ENCODE data around the gene CANT1. TPM values are rescaled to one million over a fixed set of nuclear protein-coding genes. Genes with fewer than 3 reads are reported as not detected.

Gene CANT1
- total and polyA plus RNA-seq, 5 experiments from 2014 or later = 6.1 to 34.6 (median 9.4) TPM

DNA sequence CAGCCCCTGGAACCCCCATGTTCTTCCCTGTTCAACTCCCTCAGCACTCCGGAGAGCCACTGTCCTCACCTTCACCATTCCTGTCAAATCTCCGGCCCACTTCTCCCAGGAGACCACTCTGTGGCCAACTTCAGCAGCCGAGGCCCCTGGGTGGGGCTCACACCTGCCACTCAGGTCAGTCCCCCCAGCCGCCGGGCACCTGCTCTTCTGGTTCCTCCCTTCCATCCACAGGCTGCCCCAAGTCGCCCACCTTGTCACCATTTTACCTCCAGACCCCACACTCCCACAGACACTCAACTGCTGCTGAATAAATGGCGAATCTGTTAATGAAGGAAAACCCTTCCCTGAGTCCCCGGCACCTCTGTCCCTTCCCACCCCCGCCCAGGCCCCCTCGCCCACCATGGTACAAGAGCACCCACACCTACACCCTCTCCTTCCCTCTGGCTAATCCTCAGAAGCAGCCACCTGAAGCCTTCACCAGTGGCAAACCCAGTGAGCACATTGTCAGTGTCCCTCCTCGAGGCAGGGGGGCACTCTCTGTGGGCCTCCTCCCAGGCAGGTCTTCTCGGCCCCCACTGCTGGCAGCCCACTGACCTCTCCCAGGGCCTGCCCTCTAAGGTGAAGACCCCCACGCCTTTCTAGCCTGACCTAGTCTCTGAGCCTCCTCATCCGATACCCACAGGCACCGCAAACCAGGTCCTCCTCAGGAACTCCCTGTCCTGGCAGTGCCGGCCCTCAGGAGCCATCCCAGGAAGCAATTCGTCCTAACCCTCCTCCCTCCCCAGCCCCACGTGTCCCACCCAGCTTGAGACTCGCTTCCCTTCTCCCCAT lies 8.2 kb downstream of the CANT1 start:
- no peak overlapping the region for H3K4me3 Mint-ChIP-seq
- H3K36me3 Mint-ChIP-seq = peaks cover 0 to 46% (median 0%) of the 10 kb centered on the region in 3 donors
- no peak for DNase-seq
- no peaks in the 10 kb centered on the region for H3K9me3 Mint-ChIP-seq
- ATAC-seq = no peak
- H3K27ac Mint-ChIP-seq = peak overlapping the region in 9 of 10 donors; percentile 18 to 71 (median 50)
- no peaks in the 10 kb centered on the region for H3K27me3 Mint-ChIP-seq
- POLR2A ChIA-PET = interaction anchor here (0.7 kb wide), 1 partner anchor 15 kb away, joined by 3 read pairs; no protein-coding TSS in a partner anchor
- peaks cover 26 to 49% (median 35%) of the 10 kb centered on the region in 4 donors for H3K4me1 Mint-ChIP-seq

DNA sequence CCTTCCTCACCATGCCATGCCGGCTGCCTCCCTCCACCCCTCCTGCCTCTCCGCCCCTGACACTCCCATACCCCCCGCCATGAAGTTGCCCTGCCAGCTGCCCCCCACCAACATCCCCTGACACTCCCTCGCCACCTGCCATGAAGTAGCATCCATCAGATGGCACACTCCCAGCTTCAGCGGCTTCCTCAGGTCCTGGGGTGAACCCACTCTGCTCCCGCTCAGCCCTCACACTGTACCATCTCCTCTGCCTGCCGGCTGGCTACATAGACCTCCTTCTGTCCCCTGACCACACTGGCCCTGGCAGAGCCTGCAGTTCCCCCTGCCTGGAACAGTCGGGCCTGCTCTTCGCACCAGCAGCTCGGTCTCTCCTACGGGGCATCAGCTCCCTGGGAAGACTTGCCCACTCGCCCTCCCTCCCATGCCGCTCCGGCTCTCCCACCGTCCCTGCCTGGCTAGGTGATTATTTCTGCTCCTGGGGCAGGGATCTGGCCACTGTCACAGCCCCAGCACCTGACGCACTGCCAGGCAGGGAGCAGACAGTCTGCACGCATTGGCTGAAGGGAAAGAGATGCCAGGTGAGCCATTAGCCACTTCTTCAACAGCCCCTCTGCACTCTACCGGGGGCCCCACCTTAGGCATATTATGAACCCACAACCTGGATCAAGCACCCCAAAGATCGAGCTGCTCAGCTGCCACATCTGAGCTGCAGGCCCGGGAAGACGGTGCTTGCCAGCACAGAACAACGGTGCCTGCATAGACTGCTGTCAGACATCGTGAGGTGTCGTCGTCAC lies 9.0 kb downstream of the CANT1 start:
- Mint-ChIP-seq H3K27ac (peak overlapping the region in 7 of 10 donors; percentile 9 to 55 (median 41)), H3K9me3 (no peaks in the 10 kb centered on the region), H3K4me1 (peaks cover 18 to 41% (median 27%) of the 10 kb centered on the region in 4 donors), H3K27me3 (no peaks in the 10 kb centered on the region), H3K36me3 (peaks cover 0 to 51% (median 3%) of the 10 kb centered on the region in 3 donors), H3K4me3 (no peak overlapping the region)
- POLR2A ChIA-PET = no interaction called here
- ATAC-seq (no peak), DNase-seq (no peak)

DNA sequence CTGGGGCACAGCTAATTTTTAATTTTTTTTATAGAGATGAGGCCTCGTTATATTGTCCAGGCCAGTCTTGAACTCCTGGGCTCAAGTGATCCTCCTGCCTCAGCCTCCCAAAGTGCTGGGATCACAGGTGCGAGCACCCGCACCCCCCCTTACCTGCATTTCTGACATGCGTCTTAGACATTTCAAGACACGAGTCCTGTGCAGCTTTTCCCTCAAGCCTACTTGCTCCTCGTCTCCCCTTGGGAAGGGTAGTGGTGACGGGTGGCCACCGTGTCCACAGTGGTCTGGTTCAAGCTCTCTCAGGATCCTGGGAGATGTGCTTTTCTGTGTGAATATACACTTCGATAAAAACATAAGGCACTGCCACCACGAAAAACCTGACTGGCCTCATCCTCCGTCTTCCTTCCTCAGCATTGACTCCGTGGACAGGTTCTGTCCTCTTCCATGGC lies 9.6 kb downstream of the CANT1 start:
- Mint-ChIP-seq H3K27ac (peak overlapping the region in 3 of 10 donors; percentile 20 to 41 (median 37)), H3K36me3 (peaks cover 0 to 54% (median 4%) of the 10 kb centered on the region in 3 donors), H3K27me3 (no peaks in the 10 kb centered on the region), H3K4me3 (no peak overlapping the region), H3K9me3 (no peaks in the 10 kb centered on the region), H3K4me1 (peaks cover 13 to 36% (median 24%) of the 10 kb centered on the region in 4 donors)
- ATAC-seq = no peak
- DNase-seq = no peak
- POLR2A ChIA-PET = no interaction called here

DNA sequence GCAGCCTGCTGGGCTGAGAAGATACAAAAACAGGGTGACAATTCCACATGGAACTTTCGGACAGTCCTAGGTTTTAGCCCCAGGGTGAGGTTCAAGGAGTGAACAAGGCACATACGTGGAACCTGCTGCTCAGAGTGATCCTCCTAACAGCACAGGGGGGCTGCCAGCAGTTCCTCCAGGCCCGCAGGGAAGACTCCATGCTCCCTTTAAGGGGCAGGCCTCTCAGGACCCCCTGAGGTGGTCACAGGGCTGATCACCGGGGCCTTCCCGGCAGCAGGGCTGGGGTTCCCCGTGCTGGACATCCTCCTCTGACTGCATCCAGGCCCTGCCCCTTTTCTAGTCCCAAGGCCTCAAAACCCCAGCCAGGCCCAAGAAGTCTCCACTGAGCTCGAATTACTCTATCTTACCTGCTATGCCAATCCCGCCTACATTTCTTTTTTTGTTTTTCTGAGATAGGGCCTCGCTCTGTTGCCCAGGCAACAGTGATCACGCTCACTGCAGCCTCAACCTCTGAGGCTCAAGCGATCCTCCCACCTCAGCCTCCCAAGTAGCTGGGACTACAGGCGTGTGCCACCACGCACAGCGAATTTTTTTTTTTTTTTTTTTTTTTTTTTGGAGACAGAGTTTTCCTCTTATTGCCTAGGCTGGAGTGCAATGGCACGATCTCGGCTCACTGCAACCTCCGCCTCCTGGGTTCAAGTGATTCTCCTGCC lies 10.4 kb downstream of the CANT1 start:
- Mint-ChIP-seq H3K36me3 (peaks cover 0 to 58% (median 4%) of the 10 kb centered on the region in 3 donors), H3K9me3 (no peaks in the 10 kb centered on the region), H3K4me3 (no peak overlapping the region), H3K4me1 (peaks cover 13 to 36% (median 24%) of the 10 kb centered on the region in 4 donors), H3K27ac (peak overlapping the region in 1 of 10 donors; percentile 51), H3K27me3 (no peaks in the 10 kb centered on the region)
- ATAC-seq (no peak), DNase-seq (no peak)
- POLR2A ChIA-PET = no interaction called here

DNA sequence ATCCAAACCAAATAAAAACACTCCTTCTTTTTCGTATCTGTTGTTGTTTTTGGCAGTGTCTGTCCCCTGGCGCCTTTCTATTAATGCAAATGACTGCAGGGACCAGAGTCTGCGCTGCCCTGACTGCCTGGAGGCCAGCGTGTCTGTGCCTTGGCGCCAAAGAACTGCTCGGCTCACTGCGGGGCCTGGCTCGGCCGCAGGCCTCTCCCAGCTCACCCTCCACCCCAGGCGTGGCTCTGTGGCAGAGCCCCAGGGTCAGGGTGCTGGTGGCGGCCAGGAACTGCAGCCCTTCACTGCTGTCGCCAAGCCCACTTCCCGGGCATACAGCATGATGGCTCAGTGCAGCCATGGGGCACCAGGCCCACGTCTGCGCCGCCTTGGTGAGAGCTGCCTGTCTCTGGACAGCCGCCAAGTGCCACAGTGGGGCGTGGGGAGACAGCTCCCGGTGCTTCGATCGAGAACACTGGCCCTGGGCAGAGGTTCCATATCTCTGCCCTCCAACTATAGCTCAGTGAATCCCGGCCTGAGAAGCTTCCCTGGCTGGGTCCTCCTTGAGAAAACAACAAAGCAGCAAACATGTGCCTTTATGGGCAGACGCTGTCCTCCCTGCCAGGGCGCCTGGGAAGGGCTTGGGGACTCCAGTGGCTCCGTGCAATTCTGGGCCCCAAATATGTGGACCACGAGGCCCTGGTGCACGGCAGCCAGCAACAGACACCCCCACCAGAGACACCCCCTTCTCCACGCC lies 11.1 kb downstream of the CANT1 start:
- ATAC-seq = no peak
- Mint-ChIP-seq H3K4me1 (peaks cover 11 to 32% (median 23%) of the 10 kb centered on the region in 4 donors), H3K4me3 (no peak overlapping the region), H3K27ac (peak overlapping the region in 1 of 10 donors; percentile 33), H3K27me3 (no peaks in the 10 kb centered on the region), H3K36me3 (peaks cover 0 to 60% (median 5%) of the 10 kb centered on the region in 3 donors), H3K9me3 (no peaks in the 10 kb centered on the region)
- no peak for DNase-seq
- POLR2A ChIA-PET = interaction anchor here (0.5 kb wide), 1 partner anchor 111 kb away, joined by 3 read pairs; no protein-coding TSS in a partner anchor

DNA sequence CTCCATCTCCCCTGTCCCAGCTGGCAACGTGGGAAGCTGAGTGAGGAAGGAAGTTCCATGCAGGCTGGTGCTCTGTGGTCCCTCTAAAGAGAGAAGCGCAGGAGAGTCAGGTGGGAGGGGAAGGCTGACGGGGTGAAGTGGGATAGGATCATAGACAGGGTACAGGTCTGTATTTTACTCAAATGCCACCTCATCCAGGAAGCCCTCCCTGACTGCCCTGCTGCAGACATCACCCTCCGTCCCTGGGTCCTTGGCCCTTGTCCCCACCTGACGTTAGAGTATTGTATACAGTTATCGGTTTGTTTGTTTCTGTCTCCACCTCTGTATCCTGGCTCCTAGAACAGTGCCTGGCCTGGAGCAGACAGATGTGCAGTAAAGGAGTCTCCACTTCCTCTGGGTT lies 11.7 kb downstream of the CANT1 start:
- Mint-ChIP-seq H3K9me3 (no peaks in the 10 kb centered on the region), H3K4me3 (no peak overlapping the region), H3K4me1 (peaks cover 10 to 33% (median 25%) of the 10 kb centered on the region in 4 donors), H3K27ac (no peak overlapping the region), H3K36me3 (peaks cover 0 to 63% (median 9%) of the 10 kb centered on the region in 3 donors), H3K27me3 (no peaks in the 10 kb centered on the region)
- DNase-seq = no peak
- ATAC-seq = no peak
- POLR2A ChIA-PET = no interaction called here

DNA sequence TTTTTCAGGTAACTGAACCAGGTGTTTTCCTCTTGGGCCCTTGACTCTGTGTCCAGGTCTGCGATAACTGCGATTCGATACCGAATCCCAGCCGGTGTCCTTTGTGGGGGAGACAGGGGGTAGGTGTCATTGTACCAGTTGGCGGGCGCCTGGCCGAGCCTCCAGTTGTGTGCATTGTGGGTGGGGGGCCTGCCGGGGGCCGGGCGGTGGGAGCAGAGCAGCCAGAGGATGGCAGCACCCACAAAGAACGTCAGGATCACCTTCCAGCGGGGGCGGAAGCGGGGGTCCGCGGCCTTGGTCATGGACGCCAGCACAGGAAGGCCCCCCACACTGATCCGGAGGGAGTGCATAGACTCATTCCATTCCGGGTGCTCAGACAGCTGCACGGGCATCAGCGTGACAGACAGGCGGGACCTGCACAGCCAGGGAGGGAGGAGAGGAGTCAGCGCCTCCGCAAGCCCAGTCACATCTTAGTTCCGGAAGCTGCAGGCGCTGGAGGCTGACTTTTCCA lies 12.3 kb downstream of the CANT1 start:
- H3K36me3 Mint-ChIP-seq = peaks cover 0 to 61% (median 9%) of the 10 kb centered on the region in 3 donors
- ATAC-seq = no peak
- no peaks in the 10 kb centered on the region for H3K27me3 Mint-ChIP-seq

DNA sequence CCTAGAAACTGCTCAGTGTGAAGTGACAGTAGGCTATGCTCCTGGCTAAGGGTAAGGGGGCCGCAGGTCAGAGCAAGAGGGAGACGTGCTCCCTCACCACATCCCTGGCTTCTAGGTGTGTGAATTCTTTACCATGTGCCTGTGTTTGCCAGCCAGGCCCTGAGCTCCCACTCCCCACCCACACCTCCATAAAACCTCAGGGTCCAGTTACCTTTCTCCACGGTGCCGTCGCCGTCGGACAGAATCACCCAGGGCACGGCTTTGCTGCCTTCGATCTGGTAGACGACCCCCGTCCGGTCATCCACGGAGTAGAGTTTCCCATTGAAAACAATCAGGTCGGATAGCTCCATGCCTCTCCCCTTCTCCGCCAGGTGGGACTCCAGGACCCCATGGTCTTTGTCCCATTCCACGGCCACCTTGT lies 12.8 kb downstream of the CANT1 start:
- POLR2A ChIA-PET = interaction anchor here (0.6 kb wide), 1 partner anchor 10 kb away, joined by 3 read pairs; no protein-coding TSS in a partner anchor
- H3K36me3 Mint-ChIP-seq = peaks cover 0 to 61% (median 9%) of the 10 kb centered on the region in 3 donors

More for the DNA sequence above, 12.3 kb downstream of the CANT1 start:
- no peaks in the 10 kb centered on the region for H3K9me3 Mint-ChIP-seq
- peaks cover 4 to 30% (median 22%) of the 10 kb centered on the region in 4 donors for H3K4me1 Mint-ChIP-seq
- no peak overlapping the region for H3K4me3 Mint-ChIP-seq
- POLR2A ChIA-PET = no interaction called here
- H3K27ac Mint-ChIP-seq = no peak overlapping the region
- no peak for DNase-seq

DNA sequence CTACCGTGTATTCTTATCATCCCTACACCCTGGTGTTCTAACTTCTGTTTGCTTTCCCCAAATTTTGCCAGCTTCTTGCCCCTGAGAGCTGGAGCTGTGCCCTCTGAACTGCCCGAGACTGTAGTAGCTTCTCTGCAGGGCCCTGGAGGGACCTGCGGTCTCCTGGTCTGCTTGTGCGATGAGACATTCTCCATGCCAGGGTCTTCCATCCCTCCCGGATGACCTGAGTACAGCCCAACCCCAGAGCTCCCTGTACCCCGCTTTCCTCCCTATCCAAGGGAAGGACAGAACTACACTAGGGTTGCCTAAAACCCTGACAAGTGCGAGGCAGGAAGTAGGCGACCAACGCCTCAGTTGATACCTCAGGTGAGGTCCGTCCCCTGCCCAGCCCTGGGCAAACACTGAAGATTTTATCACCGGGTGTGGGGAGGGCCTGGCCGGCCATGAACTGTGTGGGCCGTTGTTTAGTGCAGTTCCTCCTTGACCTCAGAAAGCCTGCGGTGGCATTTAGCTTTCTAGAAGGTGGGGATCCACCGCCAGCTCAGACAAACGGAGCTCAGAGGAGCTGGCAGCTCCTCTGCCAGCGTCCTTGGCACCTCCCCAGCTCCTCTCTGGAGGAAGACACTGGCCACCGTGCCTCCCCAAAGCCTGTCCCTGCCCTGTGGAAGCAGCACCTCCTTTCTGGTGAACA lies 13.7 kb downstream of the CANT1 start:
- ATAC-seq (no peak), DNase-seq (no peak)
- Mint-ChIP-seq H3K4me3 (peak overlapping the region in 1 of 10 donors; percentile 24), H3K9me3 (no peaks in the 10 kb centered on the region), H3K4me1 (peaks cover 3 to 17% (median 13%) of the 10 kb centered on the region in 4 donors), H3K36me3 (peaks cover 0 to 59% (median 9%) of the 10 kb centered on the region in 3 donors), H3K27ac (peak overlapping the region in 1 of 10 donors; percentile 60), H3K27me3 (no peaks in the 10 kb centered on the region)
- POLR2A ChIA-PET = interaction anchor here (0.6 kb wide), 1 partner anchor 9 kb away, joined by 3 read pairs; no protein-coding TSS in a partner anchor

More for the DNA sequence above, 12.8 kb downstream of the CANT1 start:
- no peak overlapping the region for H3K4me3 Mint-ChIP-seq
- no peaks in the 10 kb centered on the region for H3K27me3 Mint-ChIP-seq
- H3K27ac Mint-ChIP-seq = no peak overlapping the region
- peaks cover 3 to 25% (median 18%) of the 10 kb centered on the region in 4 donors for H3K4me1 Mint-ChIP-seq
- ATAC-seq (no peak), DNase-seq (no peak)
- H3K9me3 Mint-ChIP-seq = no peaks in the 10 kb centered on the region

DNA sequence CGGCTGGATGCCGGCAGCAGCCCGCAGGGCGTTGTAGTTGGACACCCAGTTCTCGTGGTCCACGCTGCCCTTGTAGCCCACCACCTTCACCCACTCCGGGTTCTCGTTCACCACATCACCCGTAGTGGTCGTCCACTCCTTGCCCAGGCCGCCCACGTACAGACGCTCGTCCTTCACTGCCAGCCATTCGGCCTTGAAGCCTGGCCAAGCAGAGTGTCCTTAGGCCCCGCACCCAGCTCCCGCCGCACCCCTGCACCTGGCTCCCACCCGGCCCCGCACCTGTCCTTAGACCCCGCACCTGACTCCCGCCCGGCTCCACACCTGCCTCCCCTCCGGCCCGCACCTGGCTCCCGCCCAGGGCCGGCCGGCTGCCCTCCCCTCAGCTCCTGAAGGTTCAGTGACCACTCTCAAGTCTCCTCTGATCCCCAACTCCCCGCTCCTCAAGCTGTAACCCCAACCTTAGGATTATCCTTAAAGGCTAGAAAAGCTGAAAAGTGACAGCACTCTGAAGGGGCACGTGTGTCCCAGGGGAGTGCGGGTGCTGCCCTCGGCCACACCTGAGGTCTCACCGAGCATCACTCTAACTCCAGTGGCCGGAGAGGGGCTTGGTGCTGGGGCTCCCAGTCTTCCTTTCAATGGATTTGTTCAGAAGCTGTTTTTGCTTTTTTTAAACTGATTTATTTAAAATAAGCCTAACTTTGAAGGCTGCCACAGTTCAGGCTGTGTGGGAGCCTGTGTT lies 14.4 kb downstream of the CANT1 start:
- ATAC-seq (no peak), DNase-seq (no peak)
- peaks cover 3 to 15% (median 8%) of the 10 kb centered on the region in 4 donors for H3K4me1 Mint-ChIP-seq
- H3K27ac Mint-ChIP-seq = no peak overlapping the region
- POLR2A ChIA-PET = no interaction called here
- no peaks in the 10 kb centered on the region for H3K9me3 Mint-ChIP-seq
- no peak overlapping the region for H3K4me3 Mint-ChIP-seq
- no peaks in the 10 kb centered on the region for H3K27me3 Mint-ChIP-seq
- peaks cover 0 to 62% (median 9%) of the 10 kb centered on the region in 3 donors for H3K36me3 Mint-ChIP-seq

All from naive thymus-derived CD8-positive, alpha-beta T cell (primary cell).